Neural cell (in vitro differentiated cells): Measurements from ENCODE around the gene OTUD3. TPM values are rescaled to one million over a fixed set of nuclear protein-coding genes. Genes with fewer than 3 reads are reported as not detected.

Experiments
- H2AFZ ChIP-seq: fragments of 200-600, 300-800 bp; sonication (generic), shearing (Covaris generic); 2 replicates; pipeline ENCODE4 v1.6.0; 2014; ENCODE audit warnings: low read depth, mild to moderate bottlenecking, antibody characterized with exemption, low read length, moderate library complexity
- H3F3A ChIP-seq: fragments of 200-600 bp; shearing (Covaris generic); 2 replicates; pipeline ENCODE4 v1.6.1; 2016; ENCODE audit warnings: mild to moderate bottlenecking, moderate library complexity, mixed read lengths, antibody characterized with exemption, low read length; ENCODE audit not compliant: insufficient read depth, poor library complexity, severe bottlenecking
- H3K27ac ChIP-seq: fragments of 200-600, 300-800 bp; sonication (generic), shearing (Covaris generic); 2 replicates; pipeline ENCODE4 v1.5.1; 2014; ENCODE audit warnings: mild to moderate bottlenecking, low read length, moderate library complexity
- H3K27me3 ChIP-seq: fragments of 300-800, 200-600 bp; sonication (generic), shearing (Covaris generic); 2 replicates; pipeline ENCODE4 v1.6.0; 2014; ENCODE audit warnings: mild to moderate bottlenecking, low read depth, low read length, moderate library complexity; ENCODE audit not compliant: insufficient read depth
- H3K36me3 ChIP-seq: fragments of 300-800, 200-600 bp; sonication (generic), shearing (Covaris generic); 2 replicates; pipeline ENCODE4 v1.5.1; 2014; ENCODE audit warnings: mild to moderate bottlenecking, antibody characterized with exemption, low read length, moderate library complexity; ENCODE audit not compliant: insufficient read depth
- H3K4me2 ChIP-seq: fragments of 300-800, 200-600 bp; sonication (generic), shearing (Covaris generic); 2 replicates; pipeline ENCODE4 v1.6.0; 2014; ENCODE audit warnings: mild to moderate bottlenecking, low read length
- H3K4me3 ChIP-seq: fragments of 300-800, 200-600 bp; sonication (generic), shearing (Covaris generic); 2 replicates; pipeline ENCODE4 v1.5.1; 2014; ENCODE audit warnings: mild to moderate bottlenecking, low read length, moderate library complexity
- H3K79me2 ChIP-seq: fragments of 200-600 bp; shearing (Covaris generic); replicated peaks from 2 replicates; pipeline ENCODE4 v1.6.0; 2014; ENCODE audit warnings: mild to moderate bottlenecking, low read length, moderate library complexity; ENCODE audit not compliant: insufficient read depth
- H3K9ac ChIP-seq: fragments of 300-800, 200-600 bp; sonication (generic), shearing (Covaris generic); 2 replicates; pipeline ENCODE4 v1.6.1; 2016; ENCODE audit warnings: mild to moderate bottlenecking, low read length, mixed read lengths
- H3K9me2 ChIP-seq: fragments of 200-600 bp; shearing (Covaris generic); 2 replicates; pipeline ENCODE4 v1.6.1; 2016; ENCODE audit warnings: mild to moderate bottlenecking, low read length, mixed read lengths; ENCODE audit not compliant: insufficient read depth
- H3K9me3 ChIP-seq: fragments of 200-600, 300-800 bp; sonication (generic), shearing (Covaris generic); 2 replicates; pipeline ENCODE4 v1.6.1; 2016; ENCODE audit warnings: mild to moderate bottlenecking, mixed run types, low read length, moderate library complexity, mixed read lengths
- H4K20me1 ChIP-seq: fragments of 200-600 bp; shearing (Covaris generic); 2 replicates; pipeline ENCODE4 v1.6.1; 2016; ENCODE audit warnings: mild to moderate bottlenecking, mixed run types; ENCODE audit not compliant: insufficient read depth
- EP300 ChIP-seq: fragments of 450-650 bp; conservative IDR thresholded peaks from 2 replicates; pipeline ENCODE4 v1.6.1; 2014; ENCODE audit warnings: antibody characterized with exemption, mild to moderate bottlenecking, moderate library complexity; ENCODE audit not compliant: poor library complexity, severe bottlenecking
- EZH2 ChIP-seq: fragments of 200-600, 300-800 bp; shearing (Covaris generic), sonication (generic); IDR thresholded peaks from 2 replicates; pipeline ENCODE4 v1.6.1; 2014; ENCODE audit warnings: antibody characterized with exemption, low read length, borderline replicate concordance, mild to moderate bottlenecking; ENCODE audit not compliant: insufficient read depth, poor library complexity, severe bottlenecking
- MXI1 ChIP-seq: fragments of 450-650 bp; conservative IDR thresholded peaks from 2 replicates; pipeline ENCODE4 v1.6.1; 2014; ENCODE audit warnings: antibody characterized with exemption, mild to moderate bottlenecking; ENCODE audit not compliant: poor library complexity, severe bottlenecking
- POLR2AphosphoS5 ChIP-seq: IDR thresholded peaks from 2 replicates; pipeline ENCODE4 v1.6.1; 2012
- RAD21 ChIP-seq: fragments of 450-650 bp; conservative IDR thresholded peaks from 2 replicates; pipeline ENCODE4 v1.6.1; 2014; ENCODE audit warnings: antibody characterized with exemption, mild to moderate bottlenecking, moderate library complexity
- SMC3 ChIP-seq: fragments of 450-650 bp; conservative IDR thresholded peaks from 2 replicates; pipeline ENCODE4 v1.6.1; 2014; ENCODE audit warnings: antibody characterized with exemption, mild to moderate bottlenecking, moderate library complexity; ENCODE audit not compliant: poor library complexity
- TAF1 ChIP-seq: IDR thresholded peaks from 2 replicates; pipeline ENCODE4 v1.6.1; 2012; ENCODE audit warnings: low read depth
- polyA plus RNA-seq: library from polyadenylated mRNA; depleted of rRNA; stranded (reverse); fragments of >200 nt; gene quantifications from 2 replicates; pipeline ENCODE4 v1.2.3, GENCODE V29; 2014
- TF ChIP-seq, protein P1 (sequence below): IDR thresholded peaks from 2 replicates; pipeline ENCODE4 v1.6.1; 2012; ENCODE audit warnings: borderline replicate concordance
- TF ChIP-seq, protein P2 (sequence below): fragments of 450-650 bp; IDR thresholded peaks from 2 replicates; pipeline ENCODE4 v1.5.1; 2014; ENCODE audit warnings: antibody characterized with exemption, mild to moderate bottlenecking, moderate library complexity; ENCODE audit not compliant: poor library complexity, severe bottlenecking

Gene OTUD3
- polyA plus RNA-seq, 1 donor from 2014 or later = 24.0 TPM

DNA sequence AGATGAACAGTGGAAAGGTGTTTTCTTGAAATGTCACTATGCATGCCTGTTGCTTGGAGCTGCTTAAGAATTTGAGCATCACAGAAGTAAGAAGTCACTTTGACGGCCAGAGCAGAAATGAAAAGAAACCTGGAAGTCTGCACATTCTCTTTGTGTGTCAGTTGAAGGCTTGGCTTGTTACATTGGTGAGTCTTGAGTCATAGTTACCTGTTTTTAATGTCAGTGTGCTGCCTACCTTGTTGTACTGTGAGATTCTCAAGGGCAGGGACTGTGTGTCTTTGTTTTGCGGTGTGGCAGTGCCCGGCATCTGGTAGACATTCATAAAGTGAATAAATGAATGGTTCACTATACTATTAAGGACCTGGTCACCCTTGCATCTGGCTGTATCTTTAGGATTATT lies 9.9 kb downstream of the OTUD3 start:
- Histone ChIP-seq H2AFZ (no peak overlapping the region), H3K4me2 (no peak overlapping the region), H3K36me3 (peaks cover 14% of the 10 kb centered on the region), H3K9me3 (no peaks in the 10 kb centered on the region), H3K9ac (no peak overlapping the region), H3K79me2 (peaks cover 41% of the 10 kb centered on the region), H3K27ac (no peak overlapping the region), H3F3A (no peaks in the 10 kb centered on the region), H3K4me3 (no peak overlapping the region), H3K9me2 (no peaks in the 10 kb centered on the region), H4K20me1 (no peaks in the 10 kb centered on the region), H3K27me3 (no peaks in the 10 kb centered on the region)
- TF ChIP-seq TAF1 (no peak), POLR2AphosphoS5 (no peak), MXI1 (no peak), RAD21 (no peak), SMC3 (no peak), EZH2 (no peak), EP300 (no peak)
- TF ChIP-seq, protein P1, sequence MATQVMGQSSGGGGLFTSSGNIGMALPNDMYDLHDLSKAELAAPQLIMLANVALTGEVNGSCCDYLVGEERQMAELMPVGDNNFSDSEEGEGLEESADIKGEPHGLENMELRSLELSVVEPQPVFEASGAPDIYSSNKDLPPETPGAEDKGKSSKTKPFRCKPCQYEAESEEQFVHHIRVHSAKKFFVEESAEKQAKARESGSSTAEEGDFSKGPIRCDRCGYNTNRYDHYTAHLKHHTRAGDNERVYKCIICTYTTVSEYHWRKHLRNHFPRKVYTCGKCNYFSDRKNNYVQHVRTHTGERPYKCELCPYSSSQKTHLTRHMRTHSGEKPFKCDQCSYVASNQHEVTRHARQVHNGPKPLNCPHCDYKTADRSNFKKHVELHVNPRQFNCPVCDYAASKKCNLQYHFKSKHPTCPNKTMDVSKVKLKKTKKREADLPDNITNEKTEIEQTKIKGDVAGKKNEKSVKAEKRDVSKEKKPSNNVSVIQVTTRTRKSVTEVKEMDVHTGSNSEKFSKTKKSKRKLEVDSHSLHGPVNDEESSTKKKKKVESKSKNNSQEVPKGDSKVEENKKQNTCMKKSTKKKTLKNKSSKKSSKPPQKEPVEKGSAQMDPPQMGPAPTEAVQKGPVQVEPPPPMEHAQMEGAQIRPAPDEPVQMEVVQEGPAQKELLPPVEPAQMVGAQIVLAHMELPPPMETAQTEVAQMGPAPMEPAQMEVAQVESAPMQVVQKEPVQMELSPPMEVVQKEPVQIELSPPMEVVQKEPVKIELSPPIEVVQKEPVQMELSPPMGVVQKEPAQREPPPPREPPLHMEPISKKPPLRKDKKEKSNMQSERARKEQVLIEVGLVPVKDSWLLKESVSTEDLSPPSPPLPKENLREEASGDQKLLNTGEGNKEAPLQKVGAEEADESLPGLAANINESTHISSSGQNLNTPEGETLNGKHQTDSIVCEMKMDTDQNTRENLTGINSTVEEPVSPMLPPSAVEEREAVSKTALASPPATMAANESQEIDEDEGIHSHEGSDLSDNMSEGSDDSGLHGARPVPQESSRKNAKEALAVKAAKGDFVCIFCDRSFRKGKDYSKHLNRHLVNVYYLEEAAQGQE = no peak
- TF ChIP-seq, protein P2, sequence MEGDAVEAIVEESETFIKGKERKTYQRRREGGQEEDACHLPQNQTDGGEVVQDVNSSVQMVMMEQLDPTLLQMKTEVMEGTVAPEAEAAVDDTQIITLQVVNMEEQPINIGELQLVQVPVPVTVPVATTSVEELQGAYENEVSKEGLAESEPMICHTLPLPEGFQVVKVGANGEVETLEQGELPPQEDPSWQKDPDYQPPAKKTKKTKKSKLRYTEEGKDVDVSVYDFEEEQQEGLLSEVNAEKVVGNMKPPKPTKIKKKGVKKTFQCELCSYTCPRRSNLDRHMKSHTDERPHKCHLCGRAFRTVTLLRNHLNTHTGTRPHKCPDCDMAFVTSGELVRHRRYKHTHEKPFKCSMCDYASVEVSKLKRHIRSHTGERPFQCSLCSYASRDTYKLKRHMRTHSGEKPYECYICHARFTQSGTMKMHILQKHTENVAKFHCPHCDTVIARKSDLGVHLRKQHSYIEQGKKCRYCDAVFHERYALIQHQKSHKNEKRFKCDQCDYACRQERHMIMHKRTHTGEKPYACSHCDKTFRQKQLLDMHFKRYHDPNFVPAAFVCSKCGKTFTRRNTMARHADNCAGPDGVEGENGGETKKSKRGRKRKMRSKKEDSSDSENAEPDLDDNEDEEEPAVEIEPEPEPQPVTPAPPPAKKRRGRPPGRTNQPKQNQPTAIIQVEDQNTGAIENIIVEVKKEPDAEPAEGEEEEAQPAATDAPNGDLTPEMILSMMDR = no peak

DNA sequence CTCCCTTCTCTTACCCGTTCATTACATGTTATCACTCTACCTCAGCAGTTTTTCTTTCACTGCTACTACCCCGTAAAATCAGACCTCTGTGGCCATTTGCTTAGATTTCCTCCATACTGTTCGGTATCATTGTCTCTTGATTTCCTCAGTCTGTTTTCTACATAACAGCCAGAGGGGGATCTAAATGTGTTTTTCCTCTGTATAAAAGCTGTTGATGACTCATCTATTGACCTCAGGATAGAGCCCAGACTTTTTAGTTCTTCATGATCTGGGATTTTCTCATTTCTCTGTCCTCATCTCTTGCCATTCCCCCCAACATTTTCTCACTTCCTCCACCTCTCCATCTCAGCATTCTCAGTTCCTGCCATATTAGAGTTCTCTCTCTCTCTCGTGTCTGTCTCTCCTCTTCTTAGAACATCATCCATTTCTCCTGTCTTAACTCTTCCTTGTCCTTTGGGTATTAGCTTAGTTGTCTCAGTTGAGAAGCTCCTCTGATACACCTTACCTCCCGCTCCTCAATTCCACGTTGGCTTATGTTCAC lies 10.5 kb downstream of the OTUD3 start:
- Histone ChIP-seq H3K4me3 (no peak overlapping the region), H3K27ac (no peak overlapping the region)

More for the DNA sequence above, 10.5 kb downstream of the OTUD3 start:
- no peaks in the 10 kb centered on the region for H3K9me2 ChIP-seq
- H2AFZ ChIP-seq = no peak overlapping the region
- H3K27me3 ChIP-seq = no peaks in the 10 kb centered on the region
- H4K20me1 ChIP-seq = no peaks in the 10 kb centered on the region
- H3K9ac ChIP-seq = no peak overlapping the region
- no peaks in the 10 kb centered on the region for H3K9me3 ChIP-seq
- H3K36me3 ChIP-seq = peaks cover 14% of the 10 kb centered on the region
- H3K79me2 ChIP-seq = peaks cover 35% of the 10 kb centered on the region
- H3F3A ChIP-seq = no peaks in the 10 kb centered on the region
- TF ChIP-seq POLR2AphosphoS5 (no peak), TAF1 (no peak), SMC3 (no peak), RAD21 (no peak), MXI1 (no peak), EZH2 (no peak), EP300 (no peak)
- TF ChIP-seq, protein P2 = no peak
- TF ChIP-seq, protein P1 = no peak
- H3K4me2 ChIP-seq = no peak overlapping the region
